C1 segment of cervical spinal cord (tissue), 14 donors: Measurements from ENCODE around the gene CCZ1B.
"Not testable (repeated sequence)": the region's sequence is repeated elsewhere in the genome, so short reads cannot be mapped to it uniquely, and the experiment has no call there.

ENCODE experiments used
- DNase-seq, 14 donors: peaks; one replicate each; lab custom pipeline; 2025; lab: John Stamatoyannopoulos, UW

CCZ1B gene

DNA sequence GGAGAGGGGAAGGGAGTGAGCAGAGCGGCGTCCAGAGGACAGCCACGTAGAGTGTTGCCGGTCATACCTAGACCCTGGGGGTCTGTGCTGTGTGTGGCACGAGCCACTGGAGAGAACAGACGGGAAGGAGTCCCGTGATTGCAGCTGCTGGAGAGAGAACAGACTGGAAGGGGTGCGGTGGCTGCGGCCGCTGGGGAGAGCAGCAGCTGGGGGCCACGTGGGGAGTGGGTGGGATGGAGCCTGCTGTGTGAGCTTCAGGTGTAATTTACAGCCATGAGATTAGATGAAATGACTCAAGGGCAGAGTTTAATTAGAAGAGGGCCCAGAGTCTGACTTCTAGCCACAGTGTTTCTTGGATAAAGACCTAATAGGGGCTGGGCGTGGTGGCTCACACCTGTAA lies 76.7 kb downstream of the CCZ1B start:
- not testable (repeated sequence) for DNase-seq
